HG03469 (cell line): ENCODE measurements around the gene VWA1.
"Not testable (repeated sequence)": the region's sequence is repeated elsewhere in the genome, so short reads cannot be mapped to it uniquely, and the experiment has no call there.

Experiments
- ATAC-seq: cut with Tn5 transposase; IDR thresholded peaks from one replicate; pipeline ENCODE4 v1.9.1; 2021; ENCODE audit warnings: mild to moderate bottlenecking, moderate library complexity, moderate number of reproducible peaks; ENCODE audit not compliant: unreplicated experiment

Gene VWA1

DNA sequence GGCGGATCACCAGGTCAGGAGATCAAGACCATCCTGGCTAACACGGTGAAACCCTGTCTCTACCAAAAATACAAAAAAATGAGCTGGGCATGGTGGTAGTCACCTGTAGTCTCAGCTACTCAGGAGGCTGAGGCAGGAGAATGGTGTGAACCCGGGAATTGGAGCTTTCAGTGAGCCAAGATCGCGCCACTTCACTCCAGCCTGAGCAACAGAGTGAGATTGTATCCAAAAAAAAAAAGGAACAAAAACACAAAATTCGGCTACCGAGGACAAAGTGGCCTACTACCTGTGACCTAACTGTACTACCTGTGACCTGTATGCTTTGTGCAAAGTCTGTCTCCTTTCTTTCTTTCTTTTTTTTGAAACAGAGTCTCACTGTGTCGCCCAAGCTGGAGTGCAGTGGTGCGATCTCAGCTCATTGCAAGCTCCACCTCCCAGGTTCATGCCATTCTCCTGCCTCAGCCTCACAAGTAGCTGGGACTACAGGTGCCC is 32.5 kb upstream of the VWA1 start:
- not testable (repeated sequence) for ATAC-seq

DNA sequence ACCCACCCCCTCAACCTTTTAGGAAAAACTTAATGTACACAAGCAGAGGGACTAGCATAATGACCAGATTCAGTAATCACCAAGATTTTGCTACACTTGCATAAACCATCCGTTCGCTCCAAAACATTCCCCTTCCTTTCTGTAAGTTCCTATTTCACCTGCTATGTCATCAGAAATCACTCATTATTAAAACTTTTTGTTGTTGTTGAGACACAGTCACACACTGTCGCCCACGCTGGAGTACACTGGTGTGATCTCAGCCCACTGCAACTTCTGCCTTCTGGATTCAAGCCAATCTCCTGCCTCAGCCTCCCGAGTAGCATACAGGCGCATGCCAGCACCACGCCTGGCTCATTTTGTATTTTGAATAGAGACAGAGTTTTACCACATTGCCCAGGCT is 31.8 kb upstream of the VWA1 start:
- no peak for ATAC-seq

DNA sequence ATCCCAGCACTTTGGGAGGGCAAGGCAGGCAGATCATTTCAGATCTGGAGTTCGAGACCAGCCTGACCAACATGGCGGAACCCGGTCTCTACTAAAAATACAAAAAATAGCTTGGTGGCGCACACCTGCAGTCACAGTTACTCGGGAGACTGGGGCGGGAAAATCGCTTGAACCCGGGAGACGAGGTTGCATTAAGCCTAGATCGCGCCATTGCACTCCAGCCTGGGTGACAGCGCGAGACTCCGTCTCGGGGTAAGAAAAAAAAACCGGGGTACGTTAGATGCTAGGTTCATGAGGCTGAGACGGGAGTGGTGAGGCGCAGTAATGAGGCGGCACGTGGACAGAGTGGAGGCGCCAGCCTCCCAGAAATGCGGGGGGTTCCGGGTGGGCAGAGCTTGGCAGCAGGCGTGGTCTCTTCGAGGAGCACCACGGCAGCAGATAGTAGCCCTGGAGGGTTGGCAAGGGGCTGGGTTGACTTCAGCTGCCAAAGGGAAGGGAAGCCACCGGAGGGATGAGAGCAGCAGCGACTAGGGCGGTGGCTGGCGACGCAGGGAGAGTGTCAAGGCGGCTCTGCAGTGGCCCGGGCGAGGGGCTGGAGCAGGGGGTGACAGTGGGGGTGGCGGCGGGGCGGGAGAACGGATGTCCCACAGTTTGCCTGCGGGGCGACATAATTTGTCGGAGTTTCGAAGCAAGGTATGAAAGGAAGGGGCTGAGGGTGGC is 29.2 kb upstream of the VWA1 start:
- ATAC-seq = no peak

DNA sequence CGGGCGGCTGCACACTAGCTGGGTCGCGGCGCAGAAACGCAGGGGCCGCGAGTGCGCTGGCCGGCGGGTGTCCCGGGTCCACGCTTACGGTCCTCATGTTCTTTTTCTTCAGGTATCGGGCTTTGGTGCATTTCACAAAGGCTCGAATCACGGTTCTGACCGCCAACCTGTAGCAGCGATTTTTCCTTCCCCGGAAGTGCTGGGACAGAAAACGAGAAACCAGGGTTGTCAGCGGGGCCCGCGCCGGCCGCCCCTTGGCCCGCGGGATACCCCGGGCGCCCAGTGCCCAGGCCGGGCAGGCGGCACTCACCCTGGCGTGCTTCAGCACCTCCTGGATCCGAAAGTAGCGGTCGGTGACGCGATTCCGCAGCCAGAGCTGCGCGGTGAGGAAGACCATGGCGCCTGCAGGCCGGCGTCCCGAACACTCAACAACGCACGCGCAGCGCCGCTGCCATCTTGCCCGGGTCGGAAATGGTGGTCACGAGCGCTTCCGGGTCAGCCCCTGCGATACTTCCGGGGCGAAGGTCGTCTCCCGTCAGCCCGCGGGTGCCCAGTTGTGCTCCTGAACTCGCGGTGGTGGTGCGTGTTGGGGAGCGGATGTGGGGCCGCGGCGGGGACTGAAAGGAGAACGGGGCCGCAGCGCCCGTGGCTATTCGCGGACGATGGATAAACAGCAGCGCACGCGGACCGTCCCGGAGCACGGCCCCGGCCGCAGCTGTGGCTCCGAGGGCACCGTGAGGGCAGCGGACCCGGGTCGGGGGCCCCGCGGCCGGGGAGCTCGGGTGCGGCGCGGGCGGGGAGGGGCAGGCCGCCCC is 28.5 kb upstream of the VWA1 start, which contains the start of gene MRPL20:
MRPL20 (minus strand) TSS at position 473 of the 815 bp plus-strand sequence; CDS start at position 397, 76 bp downstream.
- peak; percentile 64 for ATAC-seq

DNA sequence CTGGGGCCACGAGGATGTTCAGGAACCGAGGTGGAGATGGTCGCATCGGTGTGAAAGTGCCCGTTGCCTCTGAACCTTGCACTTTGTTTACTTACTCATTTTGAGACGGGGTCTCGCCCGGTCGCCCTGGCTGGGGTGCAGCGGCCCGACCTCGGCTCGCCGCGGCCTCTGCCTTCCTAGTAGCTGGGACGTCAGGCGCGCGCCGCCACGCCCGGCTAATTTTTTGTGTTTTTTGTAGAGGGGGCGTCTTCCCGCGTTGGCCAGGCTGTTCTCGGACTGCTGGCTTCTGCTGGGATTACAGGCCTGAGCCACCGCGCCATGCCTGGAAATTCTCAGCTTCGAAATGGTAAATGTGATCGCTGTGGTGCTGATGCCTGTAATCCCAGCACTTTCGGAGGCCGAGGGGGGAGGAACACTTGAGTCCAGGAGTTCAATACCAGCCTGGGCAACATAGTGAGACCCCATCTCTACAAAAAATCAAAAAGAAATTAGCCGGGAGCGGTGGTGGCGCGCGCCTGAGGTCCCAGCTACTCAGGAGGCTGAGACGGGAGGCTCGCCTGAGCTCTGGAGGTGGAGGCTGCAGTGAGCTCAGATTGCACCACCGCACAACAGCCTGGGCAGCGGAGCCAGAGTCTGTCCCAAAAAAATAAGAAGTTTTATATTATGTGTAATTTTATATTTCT is 27.7 kb upstream of the VWA1 start:
- no peak for ATAC-seq

DNA sequence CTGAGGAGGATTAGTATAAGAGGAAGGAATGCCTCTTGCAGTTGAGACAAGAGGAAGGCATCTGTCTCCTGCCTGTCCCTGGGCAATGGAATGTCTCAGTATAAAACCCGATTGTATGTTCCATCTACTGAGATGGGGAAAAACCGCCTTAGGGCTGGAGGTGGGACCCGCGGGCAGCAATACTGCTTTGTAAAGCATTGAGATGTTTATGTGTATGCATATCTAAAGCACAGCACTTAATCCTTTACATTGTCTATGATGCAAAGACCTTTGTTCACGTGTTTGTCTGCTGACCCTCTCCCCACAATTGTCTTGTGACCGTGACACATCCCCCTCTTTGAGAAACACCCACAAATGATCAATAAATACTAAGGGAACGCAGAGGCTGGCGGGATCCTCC is 25.3 kb upstream of the VWA1 start:
- ATAC-seq = not testable (repeated sequence)

DNA sequence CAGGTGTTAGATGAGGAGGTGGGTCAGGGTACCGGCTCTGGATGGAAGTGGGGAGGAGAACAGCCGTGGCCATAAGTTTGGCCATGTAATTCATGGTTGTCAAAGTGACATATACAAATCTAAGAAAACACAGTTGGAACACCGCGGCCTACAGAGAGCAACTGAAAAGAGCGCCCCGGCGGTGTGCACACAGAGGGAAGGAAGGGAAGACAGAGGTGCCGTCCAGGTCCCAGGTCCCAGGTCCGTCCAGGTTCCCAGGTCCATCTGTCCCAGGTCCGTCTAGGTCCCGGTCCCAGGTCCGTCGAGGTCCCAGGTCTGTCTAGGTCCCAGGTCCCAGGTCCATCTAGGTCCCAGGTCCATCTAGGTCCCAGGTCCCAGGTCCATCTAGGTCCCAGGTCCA is 23.9 kb upstream of the VWA1 start:
- no peak for ATAC-seq

DNA sequence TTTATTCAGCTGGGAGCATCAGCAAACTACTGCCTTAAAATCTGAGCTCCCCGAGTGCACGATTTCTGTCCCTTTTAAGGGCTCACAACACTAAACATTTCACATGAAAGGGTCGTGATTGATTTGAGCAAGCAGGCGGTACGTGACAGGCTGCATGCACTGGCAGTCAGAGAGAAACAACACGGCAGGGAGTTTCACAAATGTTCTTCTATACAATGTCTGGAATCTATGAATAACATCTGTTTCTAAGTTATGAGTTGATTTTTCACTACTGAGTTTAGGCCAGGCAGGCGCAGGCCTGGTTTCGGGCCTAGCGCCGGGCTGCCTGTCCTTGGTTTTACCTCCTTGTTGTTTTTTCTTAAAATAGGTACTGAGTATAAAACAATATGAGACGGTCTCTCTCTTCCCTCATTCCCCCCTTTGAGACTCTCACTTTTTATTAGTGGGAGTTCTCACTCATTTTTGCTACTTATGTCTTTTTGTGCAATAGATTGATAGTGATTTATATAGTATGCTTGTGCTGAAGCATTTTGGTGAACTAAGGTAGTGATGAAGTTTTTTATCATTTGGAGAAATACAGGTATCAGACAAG is 23.1 kb upstream of the VWA1 start:
- ATAC-seq = not testable (repeated sequence)

DNA sequence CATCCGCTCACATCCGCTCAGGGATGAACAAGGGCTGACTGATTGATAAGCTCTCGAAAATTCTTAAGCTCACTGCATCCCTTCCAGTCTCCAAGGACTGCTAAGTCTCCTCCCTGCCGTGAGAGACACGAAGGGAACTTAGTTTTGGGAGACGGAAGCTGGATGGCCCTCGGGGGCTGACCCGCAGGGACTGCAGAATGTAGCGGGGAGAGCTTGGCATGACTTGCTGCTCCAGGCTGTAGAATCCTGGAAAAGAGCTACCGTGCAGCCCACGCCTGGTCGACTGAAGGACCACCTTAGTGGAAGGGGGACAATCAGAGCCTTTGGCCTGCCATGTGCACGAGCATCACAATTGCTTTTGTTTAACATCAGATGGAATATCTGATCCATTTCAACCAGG is 19.7 kb upstream of the VWA1 start:
- ATAC-seq = no peak

DNA sequence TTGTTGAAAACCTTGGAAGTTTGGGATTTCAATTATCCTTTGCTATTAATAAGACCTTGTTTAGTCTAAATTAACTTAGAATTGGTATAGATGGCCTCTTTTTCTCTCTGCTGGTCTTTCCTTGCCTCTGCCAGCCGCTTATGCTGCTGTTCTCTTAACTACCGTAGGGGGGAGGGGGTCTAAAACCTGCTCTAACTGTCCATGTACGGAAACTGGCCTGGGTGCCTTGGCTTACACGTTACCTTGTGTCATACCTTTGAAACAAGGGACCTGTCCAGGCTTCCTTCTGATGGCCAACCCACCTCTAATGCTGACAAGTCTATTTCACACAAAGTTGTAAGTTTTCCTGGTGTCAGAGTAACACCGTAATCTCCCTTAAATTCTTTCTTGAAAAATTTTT is 18.1 kb upstream of the VWA1 start:
- not testable (repeated sequence) for ATAC-seq

DNA sequence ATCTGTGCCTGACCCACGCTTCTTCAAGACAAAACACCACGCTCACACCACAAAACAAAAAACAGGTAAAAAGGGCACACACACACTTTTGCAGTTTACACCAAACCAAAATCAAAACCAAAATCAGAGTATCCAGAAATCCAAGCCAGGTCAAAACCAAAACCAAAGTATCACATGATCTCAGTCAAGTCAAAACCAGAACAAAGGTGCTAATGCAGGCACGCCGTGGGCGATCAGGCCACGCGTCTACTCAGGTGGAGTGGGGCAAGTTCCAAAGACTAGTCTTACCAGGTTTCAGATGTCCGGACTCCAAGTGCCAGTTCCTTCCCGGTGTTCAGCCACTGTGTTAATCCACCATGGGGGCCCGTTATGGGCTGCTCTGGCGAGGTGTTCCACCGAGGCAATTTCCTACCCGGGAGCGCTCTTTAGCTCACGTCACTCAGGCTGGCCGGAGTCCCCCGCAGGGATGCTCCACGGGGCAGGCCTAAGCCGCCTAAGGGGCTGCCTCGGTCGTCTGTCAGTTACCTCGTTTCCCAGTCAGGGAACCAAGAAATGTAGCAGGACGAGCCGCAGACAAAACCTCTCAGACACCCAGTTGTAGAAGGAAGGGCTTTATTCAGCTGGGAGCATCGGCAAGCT is 17.5 kb upstream of the VWA1 start:
- not testable (repeated sequence) for ATAC-seq

DNA sequence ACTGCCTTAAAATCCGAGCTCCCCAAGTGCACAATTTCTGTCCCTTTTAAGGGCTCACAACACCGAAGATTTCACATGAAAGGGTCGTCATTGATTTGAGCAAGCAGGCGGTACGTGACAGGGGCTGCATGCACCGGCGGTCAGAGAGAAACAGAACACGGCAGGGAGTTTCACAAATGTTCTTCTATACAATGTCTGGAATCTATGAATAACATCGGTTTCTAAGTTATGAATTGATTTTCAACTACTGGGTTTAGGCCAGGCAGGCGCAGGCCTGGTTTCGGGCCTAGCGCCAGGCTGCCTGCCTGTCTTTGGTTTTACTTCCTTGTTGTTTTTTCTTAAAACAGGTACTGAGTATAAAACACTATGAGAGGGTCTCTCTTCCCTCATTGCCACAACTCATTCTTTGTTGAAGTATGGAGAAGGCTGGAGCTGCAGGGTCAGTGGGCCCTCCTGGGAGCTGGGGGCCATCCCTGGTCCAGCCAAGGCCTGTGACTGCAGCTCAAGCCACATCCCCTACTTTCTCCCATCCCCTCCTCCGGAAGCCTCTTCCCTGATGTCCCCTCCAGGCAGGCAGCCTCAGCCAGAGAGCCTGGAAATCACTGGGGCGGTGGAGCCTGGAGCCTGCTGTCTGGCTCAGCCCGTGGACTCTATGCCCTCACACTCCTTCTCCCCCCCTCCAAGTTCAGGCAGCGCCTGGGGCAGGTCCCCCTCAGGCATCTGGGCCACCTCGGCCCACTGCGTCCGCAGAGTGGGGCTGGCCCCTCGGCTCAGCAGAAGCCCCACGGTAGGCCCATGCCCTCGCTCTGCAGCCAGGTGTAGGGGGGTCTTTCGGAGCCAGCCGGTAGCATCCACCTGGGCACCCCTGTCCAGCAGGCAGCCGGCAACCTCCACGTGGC is 16.8 kb upstream of the VWA1 start:
- no peak for ATAC-seq

DNA sequence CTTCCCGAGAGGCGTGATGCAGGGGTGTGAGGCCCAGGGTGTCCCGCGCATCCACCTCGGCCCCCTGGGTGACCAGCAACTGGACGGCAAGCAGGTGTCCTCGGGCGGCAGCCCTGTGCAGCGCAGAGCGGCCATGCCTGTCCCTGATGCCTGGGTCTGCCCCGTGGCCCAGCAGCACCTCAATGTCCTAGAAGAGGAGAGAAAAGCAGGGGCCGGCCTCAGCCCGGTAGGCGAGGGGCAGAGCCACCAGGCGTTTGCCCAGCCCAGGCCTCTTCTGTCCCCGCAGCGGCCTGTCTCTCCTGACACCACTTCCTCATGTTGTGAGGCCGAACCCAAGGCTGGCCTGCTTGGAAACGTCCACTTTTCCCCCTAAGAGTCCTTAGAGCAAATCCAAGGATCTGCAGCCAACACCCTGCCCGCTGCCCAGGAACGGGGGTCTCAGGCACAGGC is 16.1 kb upstream of the VWA1 start:
- no peak for ATAC-seq

DNA sequence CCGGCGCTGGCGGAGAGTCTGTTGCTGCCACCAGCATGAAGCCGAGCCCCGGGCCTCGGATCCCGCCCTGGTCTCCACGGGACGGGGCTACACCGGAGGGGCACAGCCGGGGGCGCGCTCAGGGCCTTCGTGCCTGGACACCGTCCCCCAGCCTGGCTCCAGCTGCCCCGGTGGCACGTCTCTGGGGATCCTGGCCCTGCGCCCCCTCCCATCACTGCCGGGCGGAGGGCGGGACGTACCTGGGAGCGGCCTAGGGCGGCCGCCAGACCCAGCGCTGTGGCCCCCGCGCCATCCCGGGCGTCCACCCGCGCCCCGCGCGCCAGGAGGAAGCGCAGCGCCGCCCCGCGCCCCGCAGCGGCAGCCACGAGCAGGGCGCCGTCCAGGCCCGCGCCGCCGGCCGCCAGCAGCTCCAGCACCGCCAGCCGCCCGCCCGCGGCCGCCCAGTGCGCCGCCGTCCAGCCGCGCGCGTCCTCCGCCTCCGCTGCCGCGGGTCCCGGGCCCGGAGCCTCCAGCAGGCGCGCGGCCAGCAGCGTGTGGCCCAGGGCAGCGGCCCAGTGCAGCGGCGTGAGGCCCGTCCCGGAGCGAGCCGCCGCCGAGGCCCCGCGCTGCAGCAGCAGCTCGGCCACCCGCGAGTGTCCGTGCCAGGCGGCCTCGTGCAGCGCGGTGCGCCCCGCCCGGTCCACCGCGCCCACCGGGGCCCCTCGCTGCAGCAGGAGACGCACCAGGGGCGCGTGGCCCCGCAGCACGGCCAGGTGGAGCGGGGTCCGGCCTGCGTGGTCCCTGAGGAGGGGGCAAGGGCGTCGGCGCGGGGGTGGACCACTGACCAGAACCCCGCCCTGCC is 15.5 kb upstream of the VWA1 start:
- ATAC-seq = no peak

DNA sequence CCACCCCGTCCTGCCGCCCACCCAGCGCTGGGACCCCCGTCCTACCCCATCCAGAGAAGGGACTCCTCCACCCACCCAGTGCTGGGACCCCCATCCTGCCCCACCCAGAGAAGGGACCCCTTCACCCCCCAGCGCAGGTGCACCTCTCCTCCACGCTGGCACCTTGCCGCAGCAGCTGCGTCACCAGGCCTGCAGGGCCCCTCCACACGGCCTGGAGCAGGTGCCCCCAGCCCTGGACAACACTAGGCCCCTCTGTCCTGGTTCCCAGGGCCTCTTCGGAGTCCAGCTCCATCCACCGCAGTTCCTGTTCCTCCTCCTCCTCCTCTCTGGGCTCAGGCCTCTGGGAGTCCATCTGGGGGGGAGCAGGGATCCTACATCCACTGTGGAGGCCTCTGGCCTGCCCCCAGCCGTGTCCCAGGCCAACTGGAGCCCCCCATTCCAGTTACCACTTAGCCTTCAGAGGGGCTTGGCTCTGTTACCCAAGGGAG is 14.8 kb upstream of the VWA1 start:
- no peak for ATAC-seq

DNA sequence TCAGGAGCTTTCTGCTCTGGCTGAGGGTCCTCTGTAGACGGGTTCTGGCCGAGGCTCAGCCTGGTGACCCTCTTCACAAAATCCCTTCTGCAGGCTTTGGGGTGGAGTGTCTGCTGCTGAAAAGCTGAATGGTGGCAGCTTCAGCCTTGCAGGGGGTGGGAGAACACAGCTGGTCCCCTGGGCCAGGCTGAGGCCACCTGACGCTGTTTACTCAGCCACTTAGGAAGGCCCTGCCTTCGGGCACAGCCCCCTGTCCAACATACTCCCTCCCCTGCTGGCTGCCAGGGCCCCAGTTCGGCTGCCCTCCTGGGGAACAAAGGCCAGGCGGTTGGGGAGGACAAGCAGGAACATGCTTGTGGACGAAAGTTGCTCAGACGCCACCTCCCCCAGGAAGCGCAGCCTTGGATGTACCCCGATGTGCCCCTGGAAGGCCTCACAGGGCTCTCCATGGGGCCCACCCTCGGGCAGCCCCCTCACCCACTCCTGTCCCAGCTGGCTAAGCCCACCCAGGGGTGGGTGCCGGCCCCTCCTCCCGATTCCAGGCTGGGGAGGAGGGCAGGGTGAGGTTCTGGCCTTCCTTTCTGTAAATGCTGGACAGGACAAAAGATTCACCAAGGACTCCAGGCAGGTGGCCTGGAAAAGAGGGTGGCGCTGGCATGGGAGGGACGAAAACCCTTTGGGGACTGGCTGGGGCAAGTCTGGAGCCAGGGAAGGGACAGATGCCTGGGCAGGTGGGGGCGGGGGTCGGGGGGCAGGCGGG is 14.2 kb upstream of the VWA1 start, which contains the start of gene ANKRD65:
ANKRD65 (minus strand) TSS at position 130 of the 760 bp plus-strand sequence. CDS start 271 bp downstream, outside the sequence.
- ATAC-seq = no peak

DNA sequence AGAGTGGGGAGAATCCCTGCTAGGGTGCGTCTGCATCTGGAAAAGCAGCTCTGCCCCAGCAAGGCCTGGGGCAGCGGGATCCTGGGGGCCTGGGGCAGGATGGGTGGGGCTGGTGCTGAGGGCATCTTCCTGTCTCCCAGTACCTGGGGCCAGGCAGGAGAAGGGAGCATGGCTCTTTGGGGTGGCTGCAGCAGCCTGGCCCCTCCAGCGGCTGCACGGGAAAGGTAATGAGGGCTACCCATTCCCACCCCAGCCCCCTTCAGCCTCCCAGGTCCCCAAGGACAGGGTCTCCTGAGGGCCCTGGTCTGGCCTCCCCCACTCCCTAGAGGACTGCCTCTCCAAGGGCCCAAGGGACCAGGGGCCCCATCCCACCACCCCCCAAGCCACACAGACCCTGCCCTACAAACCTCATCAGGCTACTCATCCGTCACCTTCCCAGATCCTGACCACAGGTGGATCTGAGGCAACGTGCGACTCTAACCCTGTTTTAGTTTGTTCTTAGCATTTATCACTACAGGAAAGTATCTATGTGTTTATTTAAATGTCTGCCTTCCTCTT is 13.5 kb upstream of the VWA1 start:
- no peak for ATAC-seq
